ENCODE measurements around the gene UNC80. TPM values are rescaled to one million over a fixed set of nuclear protein-coding genes. Genes with fewer than 3 reads are reported as not detected.
A peak's percentile ranks its signal among the peaks of the same experiment; 100 is the strongest.

UNC80 gene
- total and polyA plus RNA-seq, 2 donors (not counting 1 experiment from before 2014, with no cell fraction given) = under 0.01 TPM; not detected in 1

DNA sequence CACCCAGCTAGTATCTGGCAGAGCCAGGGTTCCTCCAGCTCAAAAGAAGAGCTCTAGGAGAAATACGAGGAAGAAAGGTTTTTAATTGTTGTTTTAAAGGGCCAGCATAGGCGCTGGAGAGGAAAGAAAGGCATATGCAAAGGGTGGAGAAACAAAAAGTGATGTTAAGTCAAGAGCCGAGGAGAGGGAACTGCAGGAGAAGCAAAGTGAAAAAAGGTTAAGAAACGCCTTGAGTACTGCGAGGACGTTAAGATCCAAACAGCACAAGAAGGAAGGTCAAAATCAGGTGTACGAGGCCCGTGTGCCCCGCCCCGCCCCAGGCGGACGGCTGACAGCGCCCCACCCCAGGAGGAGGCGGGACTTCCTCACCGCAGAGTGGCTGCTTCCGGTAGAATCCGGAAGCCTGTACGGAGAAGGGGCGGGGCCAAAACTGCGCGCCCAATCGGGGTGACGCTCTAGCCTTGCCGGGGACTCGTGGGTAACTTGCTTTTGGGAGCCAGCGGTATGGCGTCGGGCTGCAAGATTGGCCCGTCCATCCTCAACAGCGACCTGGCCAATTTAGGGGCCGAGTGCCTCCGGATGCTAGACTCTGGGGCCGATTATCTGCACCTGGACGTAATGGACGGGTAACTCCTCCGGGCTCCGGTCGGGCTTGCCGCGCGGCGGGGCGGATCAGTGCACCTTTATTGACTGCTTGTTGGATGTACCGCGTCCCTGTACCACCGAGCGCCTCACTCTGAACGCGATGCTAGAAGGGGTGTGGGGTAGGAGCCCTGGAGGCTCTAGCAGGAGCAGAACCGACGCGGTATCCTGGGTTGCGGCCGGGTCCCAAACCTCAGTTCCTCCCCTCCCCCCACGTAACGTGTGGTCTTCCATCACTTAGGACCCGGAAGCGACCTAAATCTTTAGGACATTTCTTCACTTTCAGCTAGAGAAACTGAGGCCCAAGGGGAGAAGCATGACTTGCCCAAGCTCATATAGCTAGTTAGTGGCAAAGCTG is 230.8 kb downstream of the UNC80 start, which contains the start of gene RPE:
Gene RPE, plus strand, starts transcription at position 481 of the 1,000 bp plus-strand sequence. Its CDS starts 24 bp downstream, at position 505.
- no peaks in the 10 kb centered on the region for H4K20me1 ChIP-seq (ENCODE audit: control insufficient read depth, extremely low read depth, insufficient read depth, low read length)
- TF ChIP-seq, protein P1, sequence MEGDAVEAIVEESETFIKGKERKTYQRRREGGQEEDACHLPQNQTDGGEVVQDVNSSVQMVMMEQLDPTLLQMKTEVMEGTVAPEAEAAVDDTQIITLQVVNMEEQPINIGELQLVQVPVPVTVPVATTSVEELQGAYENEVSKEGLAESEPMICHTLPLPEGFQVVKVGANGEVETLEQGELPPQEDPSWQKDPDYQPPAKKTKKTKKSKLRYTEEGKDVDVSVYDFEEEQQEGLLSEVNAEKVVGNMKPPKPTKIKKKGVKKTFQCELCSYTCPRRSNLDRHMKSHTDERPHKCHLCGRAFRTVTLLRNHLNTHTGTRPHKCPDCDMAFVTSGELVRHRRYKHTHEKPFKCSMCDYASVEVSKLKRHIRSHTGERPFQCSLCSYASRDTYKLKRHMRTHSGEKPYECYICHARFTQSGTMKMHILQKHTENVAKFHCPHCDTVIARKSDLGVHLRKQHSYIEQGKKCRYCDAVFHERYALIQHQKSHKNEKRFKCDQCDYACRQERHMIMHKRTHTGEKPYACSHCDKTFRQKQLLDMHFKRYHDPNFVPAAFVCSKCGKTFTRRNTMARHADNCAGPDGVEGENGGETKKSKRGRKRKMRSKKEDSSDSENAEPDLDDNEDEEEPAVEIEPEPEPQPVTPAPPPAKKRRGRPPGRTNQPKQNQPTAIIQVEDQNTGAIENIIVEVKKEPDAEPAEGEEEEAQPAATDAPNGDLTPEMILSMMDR (conservative IDR thresholded peaks at IDR 0.05 in 1 of 2, IDR thresholded peaks at IDR 0.05 in 1 of 2; ENCODE audit: low read depth in 1 of 2, low read length in 2 of 2) = no peak
- H3K4me3 ChIP-seq (replicated peaks in 1 of 4; ENCODE audit: control extremely low read depth in 1 of 4, insufficient read depth in 1 of 4, low read depth in 3 of 4, low read length in 4 of 4) = peak within 1 kb of the TSS; percentile 69 to 100 (median 80)
- peaks cover 50% of the 10 kb centered on the region for H3K79me2 ChIP-seq (ENCODE audit: control insufficient read depth, insufficient read depth, low read length)
- H3K4me2 ChIP-seq (ENCODE audit: extremely low read depth, insufficient read depth, low read length) = peak within 1 kb of the TSS; percentile 95
- H3K4me1 ChIP-seq (ENCODE audit: control insufficient read depth, extremely low read depth, insufficient read depth, low read length) = peaks cover 2% of the 10 kb centered on the region
- peak within 1 kb of the TSS; percentile 95 for H2AFZ ChIP-seq (ENCODE audit: low read length)
- no peaks in the 10 kb centered on the region for H3K36me3 ChIP-seq (ENCODE audit: control insufficient read depth, insufficient read depth, low read length)
- no peaks in the 10 kb centered on the region for H3K27me3 ChIP-seq (ENCODE audit: control insufficient read depth, insufficient read depth, low read length)
- H3K9ac ChIP-seq (ENCODE audit: insufficient read depth, low read length) = peak within 1 kb of the TSS; percentile 70
- peak; percentile 90 to 91 for DNase-seq (ENCODE audit: low read depth in 2 of 2)
- H3K27ac ChIP-seq (ENCODE audit: insufficient read depth, low read length) = peak within 1 kb of the TSS; percentile 86
- H3K9me3 ChIP-seq (ENCODE audit: control insufficient read depth, insufficient read depth, low read depth, low read length) = no peaks in the 10 kb centered on the region

DNA sequence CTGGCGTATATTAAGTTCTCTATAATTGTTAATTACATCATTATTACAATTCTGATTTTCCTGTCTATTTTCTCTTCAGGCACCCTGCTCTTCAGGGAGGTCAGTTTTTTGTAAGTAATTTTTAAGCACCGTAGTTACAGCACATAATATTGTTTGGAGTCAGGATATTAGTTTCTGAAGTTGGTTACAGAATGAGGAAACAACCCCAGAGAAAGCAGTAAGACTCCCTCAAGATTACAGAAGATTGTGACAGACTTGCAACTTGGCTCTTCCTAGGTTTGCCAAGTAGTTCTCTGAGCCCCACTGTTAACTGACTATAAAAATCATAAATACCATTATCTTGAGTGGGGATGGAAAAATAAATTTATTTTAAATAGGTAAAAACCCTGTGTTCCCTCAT is 231.7 kb downstream of the UNC80 start:
- Histone ChIP-seq H3K27ac (ENCODE audit: insufficient read depth, low read length) (peak overlapping the region; percentile 86), H3K36me3 (ENCODE audit: control insufficient read depth, insufficient read depth, low read length) (no peaks in the 10 kb centered on the region), H3K4me1 (ENCODE audit: control insufficient read depth, extremely low read depth, insufficient read depth, low read length) (peaks cover 2% of the 10 kb centered on the region), H3K4me3 (replicated peaks in 1 of 4; ENCODE audit: control extremely low read depth in 1 of 4, insufficient read depth in 1 of 4, low read depth in 3 of 4, low read length in 4 of 4) (peak overlapping the region; percentile 69 to 100 (median 80)), H3K27me3 (ENCODE audit: control insufficient read depth, insufficient read depth, low read length) (no peaks in the 10 kb centered on the region), H3K9ac (ENCODE audit: insufficient read depth, low read length) (peak overlapping the region; percentile 70), H3K4me2 (ENCODE audit: extremely low read depth, insufficient read depth, low read length) (peak overlapping the region; percentile 95), H4K20me1 (ENCODE audit: control insufficient read depth, extremely low read depth, insufficient read depth, low read length) (no peaks in the 10 kb centered on the region), H3K79me2 (ENCODE audit: control insufficient read depth, insufficient read depth, low read length) (peaks cover 57% of the 10 kb centered on the region), H3K9me3 (ENCODE audit: control insufficient read depth, insufficient read depth, low read depth, low read length) (no peaks in the 10 kb centered on the region), H2AFZ (ENCODE audit: low read length) (no peak overlapping the region)
- peak in 1 of 2 donors; percentile 37 for DNase-seq (ENCODE audit: low read depth in 2 of 2)
- TF ChIP-seq, protein P1 (conservative IDR thresholded peaks at IDR 0.05 in 1 of 2, IDR thresholded peaks at IDR 0.05 in 1 of 2; ENCODE audit: low read depth in 1 of 2, low read length in 2 of 2) = no peak
- TF ChIP-seq EZH2 (IDR thresholded peaks at IDR 0.05; ENCODE audit: low read length, missing control alignments) = no peak

DNA sequence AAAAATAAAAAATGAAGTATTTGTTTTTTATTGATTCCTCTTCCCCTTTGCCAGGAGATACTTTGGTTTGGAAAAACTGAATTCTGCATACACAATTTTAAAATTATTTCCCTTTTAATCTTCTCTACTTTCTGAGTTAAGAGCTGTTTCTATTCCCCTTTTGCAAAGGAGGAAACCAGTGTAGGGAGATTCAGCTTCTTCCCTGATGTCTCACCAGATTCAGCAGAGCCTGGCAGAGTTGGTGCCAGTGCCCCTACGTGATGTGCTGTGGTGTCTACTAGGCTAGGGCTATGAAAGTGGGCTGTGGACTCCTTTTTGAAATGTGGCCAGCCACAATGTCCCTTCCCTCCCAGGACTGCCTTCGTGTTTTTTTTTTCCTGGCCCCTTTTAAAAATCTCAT is 233.2 kb downstream of the UNC80 start:
- DNase-seq (ENCODE audit: low read depth in 2 of 2) = no peak
- H3K9ac ChIP-seq (ENCODE audit: insufficient read depth, low read length) = no peak overlapping the region
- H3K4me2 ChIP-seq (ENCODE audit: extremely low read depth, insufficient read depth, low read length) = peak overlapping the region; percentile 26
- no peaks in the 10 kb centered on the region for H4K20me1 ChIP-seq (ENCODE audit: control insufficient read depth, extremely low read depth, insufficient read depth, low read length)
- no peaks in the 10 kb centered on the region for H3K36me3 ChIP-seq (ENCODE audit: control insufficient read depth, insufficient read depth, low read length)
- H3K27ac ChIP-seq (ENCODE audit: insufficient read depth, low read length) = no peak overlapping the region
- no peaks in the 10 kb centered on the region for H3K9me3 ChIP-seq (ENCODE audit: control insufficient read depth, insufficient read depth, low read depth, low read length)
- H2AFZ ChIP-seq (ENCODE audit: low read length) = no peak overlapping the region
- H3K79me2 ChIP-seq (ENCODE audit: control insufficient read depth, insufficient read depth, low read length) = peaks cover 65% of the 10 kb centered on the region
- peaks cover 2% of the 10 kb centered on the region for H3K4me1 ChIP-seq (ENCODE audit: control insufficient read depth, extremely low read depth, insufficient read depth, low read length)
- H3K27me3 ChIP-seq (ENCODE audit: control insufficient read depth, insufficient read depth, low read length) = no peaks in the 10 kb centered on the region
- H3K4me3 ChIP-seq (replicated peaks in 1 of 4; ENCODE audit: control extremely low read depth in 1 of 4, insufficient read depth in 1 of 4, low read depth in 3 of 4, low read length in 4 of 4) = no peak overlapping the region
- TF ChIP-seq, protein P1 (conservative IDR thresholded peaks at IDR 0.05 in 1 of 2, IDR thresholded peaks at IDR 0.05 in 1 of 2; ENCODE audit: low read depth in 1 of 2, low read length in 2 of 2) = no peak
